ACC112 (cell line): ENCODE measurements around the gene AOC3.
A peak's percentile ranks its signal among the peaks of the same experiment; 100 is the strongest.
"Not testable (repeated sequence)": the region's sequence is repeated elsewhere in the genome, so short reads cannot be mapped to it uniquely, and the experiment has no call there.

Source experiments
- H2AFZ ChIP-seq: fragments of 200-600 bp; sonication (generic); one replicate; pipeline ENCODE4 v1.6.0; 2017; ENCODE audit warnings: antibody characterized with exemption, low read length; ENCODE audit not compliant: unreplicated experiment
- H3K27ac ChIP-seq: fragments of 200-600 bp; sonication (generic); 2 replicates; pipeline ENCODE4 v1.5.1; 2014; ENCODE audit warnings: low read depth, mild to moderate bottlenecking, antibody characterized with exemption, low read length, moderate library complexity
- H3K27me3 ChIP-seq: fragments of 200-600 bp; sonication (generic); 2 replicates; pipeline ENCODE4 v1.6.1; 2014; ENCODE audit warnings: mild to moderate bottlenecking, antibody characterized with exemption, low read length, moderate library complexity, mixed read lengths; ENCODE audit not compliant: insufficient read depth
- H3K36me3 ChIP-seq: fragments of 200-600 bp; sonication (generic); 2 replicates; pipeline ENCODE4 v1.6.1; 2016; ENCODE audit warnings: mild to moderate bottlenecking, antibody characterized with exemption, low read length, moderate library complexity, mixed read lengths; ENCODE audit not compliant: insufficient read depth
- H3K4me1 ChIP-seq: fragments of 200-600 bp; sonication (generic); one replicate; pipeline ENCODE4 v1.6.1; 2016; ENCODE audit warnings: low read length, mixed read lengths; ENCODE audit not compliant: insufficient read depth, unreplicated experiment, control insufficient read depth
- H3K4me3 ChIP-seq: fragments of 200-600 bp; sonication (generic); 2 replicates; pipeline ENCODE4 v1.5.1; 2014; ENCODE audit warnings: mild to moderate bottlenecking, low read depth, low read length
- H3K79me2 ChIP-seq: fragments of 200-600 bp; sonication (generic); one replicate; pipeline ENCODE4 v1.6.0; 2016; ENCODE audit warnings: low read length; ENCODE audit not compliant: control insufficient read depth, unreplicated experiment, insufficient read depth

AOC3 gene

GRCh38 chr17:42894283-42895184 is 43.5 kb downstream of the AOC3 start:
- H2AFZ ChIP-seq = no peak overlapping the region
- peak overlapping the region; percentile 28; the same call in 1 of the 2 replicates for H3K4me3 ChIP-seq
- H3K27ac ChIP-seq = no peak overlapping the region; the same call in 1 of the 2 replicates
- no peaks in the 10 kb centered on the region for H3K27me3 ChIP-seq
- H3K79me2 ChIP-seq = no peaks in the 10 kb centered on the region
- H3K4me1 ChIP-seq = peaks cover 11% of the 10 kb centered on the region
- no peaks in the 10 kb centered on the region for H3K36me3 ChIP-seq

DNA sequence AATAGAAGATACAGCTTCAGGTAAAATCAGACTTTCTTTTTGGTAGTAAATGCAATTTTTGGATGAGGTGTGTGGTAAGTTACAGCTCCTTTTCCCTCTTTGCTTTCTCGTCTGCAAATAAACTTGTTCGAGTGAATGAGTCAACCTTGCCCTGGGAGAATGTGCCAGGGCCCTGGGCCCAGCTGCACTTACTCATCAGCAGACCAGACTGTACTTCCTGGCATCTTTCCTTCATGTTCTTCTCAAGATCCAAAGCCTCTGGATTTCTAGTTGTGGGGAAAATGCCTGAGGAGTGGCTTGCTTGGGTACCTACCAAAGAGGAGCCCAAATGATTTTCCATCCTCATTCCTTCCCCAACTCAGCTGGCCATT is 44.2 kb downstream of the AOC3 start:
- Histone ChIP-seq H2AFZ (no peak overlapping the region), H3K4me3 (peak overlapping the region; percentile 28; the same call in 1 of the 2 replicates)

DNA sequence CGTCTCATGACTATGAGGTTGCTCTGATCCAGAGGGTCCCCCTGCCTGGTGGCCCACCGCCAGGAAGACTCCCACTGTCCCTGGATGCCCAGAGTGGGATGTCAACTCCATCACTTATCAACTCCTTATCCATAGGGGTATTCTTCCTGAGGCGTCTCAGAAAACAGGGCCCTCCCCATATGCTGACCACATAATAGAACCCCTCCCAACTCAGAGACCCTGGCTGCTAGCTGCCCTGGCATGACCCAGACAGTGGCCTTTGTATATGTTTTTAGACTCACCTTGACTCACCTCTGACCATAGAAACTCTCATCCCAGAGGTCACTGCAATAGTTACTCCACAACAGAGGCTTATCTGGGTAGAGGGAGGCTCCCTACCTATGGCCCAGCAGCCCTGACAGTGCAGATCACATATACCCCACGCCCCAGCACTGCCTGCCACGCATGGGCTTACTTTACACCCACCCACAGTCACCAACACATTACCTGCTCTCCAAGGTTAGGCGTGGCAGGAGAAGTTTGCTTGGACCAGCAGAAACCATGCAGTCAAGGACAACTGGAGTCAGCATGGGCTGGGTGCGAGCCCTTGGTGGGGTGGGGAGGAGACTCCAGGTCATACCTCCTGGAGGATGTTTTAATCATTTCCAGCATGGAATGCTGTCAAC is 47.3 kb downstream of the AOC3 start:
- peaks cover 6% of the 10 kb centered on the region; the same call in 1 of the 2 replicates for H3K27me3 ChIP-seq
- H3K4me1 ChIP-seq = peaks cover 11% of the 10 kb centered on the region
- H3K36me3 ChIP-seq = no peaks in the 10 kb centered on the region
- no peak overlapping the region for H2AFZ ChIP-seq
- H3K4me3 ChIP-seq = no peak overlapping the region
- H3K79me2 ChIP-seq = no peaks in the 10 kb centered on the region
- H3K27ac ChIP-seq = no peak overlapping the region

More for the DNA sequence above, 44.2 kb downstream of the AOC3 start:
- Histone ChIP-seq H3K27me3 (no peaks in the 10 kb centered on the region), H3K4me1 (peaks cover 11% of the 10 kb centered on the region), H3K36me3 (no peaks in the 10 kb centered on the region), H3K79me2 (no peaks in the 10 kb centered on the region), H3K27ac (peak overlapping the region; percentile 12)

- H3K36me3 ChIP-seq, H3K4me3 ChIP-seq, H2AFZ ChIP-seq, H3K27me3 ChIP-seq, H3K27ac ChIP-seq, H3K79me2 ChIP-seq, H3K4me1 ChIP-seq: not testable (repeated sequence)
These were observed 49.0 kb downstream of the AOC3 start for GRCh38 chr17:42899981-42900380.

DNA sequence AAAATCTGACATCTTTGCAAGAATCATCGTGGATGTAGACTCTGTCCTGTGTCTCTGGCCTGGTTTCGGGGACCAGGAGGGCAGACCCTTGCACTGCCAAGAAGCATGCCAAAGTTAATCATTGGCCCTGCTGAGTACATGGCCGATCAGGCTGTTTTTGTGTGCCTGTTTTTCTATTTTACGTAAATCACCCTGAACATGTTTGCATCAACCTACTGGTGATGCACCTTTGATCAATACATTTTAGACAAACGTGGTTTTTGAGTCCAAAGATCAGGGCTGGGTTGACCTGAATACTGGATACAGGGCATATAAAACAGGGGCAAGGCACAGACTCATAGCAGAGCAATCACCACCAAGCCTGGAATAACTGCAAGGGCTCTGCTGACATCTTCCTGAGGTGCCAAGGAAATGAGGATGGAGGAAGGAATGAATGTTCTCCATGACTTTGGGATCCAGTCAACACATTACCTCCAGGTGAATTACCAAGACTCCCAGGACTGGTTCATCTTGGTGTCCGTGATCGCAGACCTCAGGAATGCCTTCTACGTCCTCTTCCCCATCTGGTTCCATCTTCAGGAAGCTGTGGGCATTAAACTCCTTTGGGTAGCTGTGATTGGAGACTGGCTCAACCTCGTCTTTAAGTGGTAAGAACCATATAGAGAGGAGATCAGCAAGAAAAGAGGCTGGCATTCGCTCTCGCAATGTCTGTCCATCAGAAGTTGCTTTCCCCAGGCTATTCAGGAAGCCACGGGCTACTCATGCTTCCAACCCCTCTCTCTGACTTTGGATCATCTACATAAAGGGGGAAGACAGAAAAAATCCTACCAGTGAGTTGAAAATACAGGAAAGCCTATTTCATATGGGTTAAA is 49.7 kb downstream of the AOC3 start, which contains the start of gene G6PC1:
Gene G6PC1 (plus strand): TSS at position 340 of the 872 bp plus-strand sequence. CDS start 78 bp downstream, at position 418.
- Histone ChIP-seq H3K79me2 (no peaks in the 10 kb centered on the region), H2AFZ (no peak within 1 kb of the TSS), H3K27ac (no peak within 1 kb of the TSS), H3K27me3 (peaks cover 6% of the 10 kb centered on the region; the same call in 1 of the 2 replicates), H3K4me3 (no peak within 1 kb of the TSS), H3K4me1 (no peaks in the 10 kb centered on the region), H3K36me3 (no peaks in the 10 kb centered on the region)

DNA sequence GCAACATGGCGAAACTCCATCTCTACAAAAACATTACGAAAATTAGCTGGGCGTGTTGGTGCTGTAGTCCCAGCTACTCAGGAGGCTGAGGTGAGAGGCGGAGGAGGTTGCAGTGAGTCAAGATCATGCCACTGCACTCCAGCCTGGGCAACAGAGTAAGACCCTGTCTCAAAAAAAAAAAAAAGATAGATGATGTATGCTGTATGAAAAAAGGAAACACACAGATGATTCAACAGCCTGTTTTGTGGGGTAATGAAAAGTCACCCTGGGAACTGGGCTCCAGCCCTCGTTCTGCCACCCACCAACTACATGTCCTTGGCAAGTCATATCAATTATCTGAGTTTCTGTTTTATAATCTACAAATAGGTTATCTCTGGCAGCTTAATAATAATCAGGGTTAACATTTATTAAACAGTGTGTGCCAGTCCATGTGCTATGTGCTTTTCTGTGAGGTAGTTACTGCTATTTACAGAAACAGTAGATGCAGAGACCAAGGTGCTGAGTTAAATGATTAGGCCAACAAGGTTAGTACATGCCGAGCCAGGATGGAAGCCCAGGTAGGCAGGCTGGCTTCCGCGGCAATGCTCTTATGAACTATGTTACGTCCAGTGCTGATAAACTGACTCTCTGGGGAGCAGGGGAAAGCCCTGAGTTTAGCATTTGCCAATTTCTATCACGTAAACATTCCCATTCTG is 50.7 kb downstream of the AOC3 start:
- H3K36me3 ChIP-seq = no peaks in the 10 kb centered on the region
- H3K27me3 ChIP-seq = peaks cover 14% of the 10 kb centered on the region
- H3K27ac ChIP-seq = no peak overlapping the region
- no peaks in the 10 kb centered on the region for H3K4me1 ChIP-seq
- H3K4me3 ChIP-seq = no peak overlapping the region
- H2AFZ ChIP-seq = no peak overlapping the region
- H3K79me2 ChIP-seq = no peaks in the 10 kb centered on the region

DNA sequence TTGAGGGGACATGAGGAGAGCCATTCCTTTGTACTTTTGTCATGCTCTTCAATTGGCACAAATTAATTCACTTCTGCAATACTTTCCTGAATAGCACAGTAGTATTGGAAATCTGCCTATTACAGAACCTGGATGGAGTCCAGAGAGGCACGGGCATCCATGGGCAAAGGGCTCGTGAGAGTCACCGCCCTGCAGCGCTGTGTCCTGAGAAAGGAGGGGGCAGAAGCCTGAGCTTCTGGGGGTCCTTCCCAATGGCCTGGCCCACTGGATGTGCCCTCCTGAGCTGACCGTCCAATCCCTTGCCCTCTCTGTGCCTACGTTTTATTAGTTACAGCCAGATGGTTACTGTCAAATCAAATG is 53.1 kb downstream of the AOC3 start:
- H3K27ac ChIP-seq = no peak overlapping the region
- H3K36me3 ChIP-seq = no peaks in the 10 kb centered on the region
- no peaks in the 10 kb centered on the region for H3K79me2 ChIP-seq
- no peak overlapping the region for H2AFZ ChIP-seq
- no peaks in the 10 kb centered on the region for H3K4me1 ChIP-seq
- peaks cover 26% of the 10 kb centered on the region for H3K27me3 ChIP-seq
- H3K4me3 ChIP-seq = no peak overlapping the region

DNA sequence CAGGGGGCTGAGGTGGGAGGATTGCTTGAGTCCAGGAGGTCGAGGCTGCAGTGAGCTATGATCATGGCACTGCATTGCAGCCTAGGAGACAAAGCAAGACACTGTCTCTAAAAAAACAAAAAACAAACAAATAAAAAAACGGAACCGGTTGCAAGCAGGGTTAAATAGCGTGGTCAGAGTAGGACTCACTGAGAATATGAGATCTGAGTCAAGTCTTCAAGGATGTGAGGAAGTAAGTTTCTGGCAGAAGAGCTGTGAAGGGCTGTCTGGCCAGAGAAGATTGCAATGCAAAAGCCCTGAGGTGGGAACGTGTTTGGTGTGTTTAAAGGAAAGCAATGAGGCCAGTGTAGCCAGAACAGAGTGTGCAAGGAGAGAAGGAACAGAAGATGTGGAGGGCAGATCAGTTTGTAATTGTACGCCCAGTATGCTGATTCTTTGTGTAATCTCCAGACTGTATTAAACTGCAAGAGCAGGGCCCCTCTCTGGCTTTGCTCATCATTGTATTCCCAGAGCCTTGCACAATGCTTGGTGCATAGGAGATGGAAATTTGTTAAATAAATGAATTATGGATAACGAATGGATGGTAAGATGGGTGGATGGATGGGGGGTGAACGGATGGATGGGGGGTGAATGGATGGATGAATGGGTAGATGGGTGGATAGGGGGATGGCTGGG is 55.9 kb downstream of the AOC3 start:
- no peaks in the 10 kb centered on the region for H3K4me1 ChIP-seq
- no peak overlapping the region for H2AFZ ChIP-seq
- no peak overlapping the region for H3K27ac ChIP-seq
- no peaks in the 10 kb centered on the region for H3K36me3 ChIP-seq
- peaks cover 34% of the 10 kb centered on the region for H3K27me3 ChIP-seq
- H3K4me3 ChIP-seq = no peak overlapping the region
- no peaks in the 10 kb centered on the region for H3K79me2 ChIP-seq
